GM19023 (cell line): Measurements from ENCODE around the gene C2CD4B.

Source experiments
- ATAC-seq: cut with Tn5 transposase; IDR thresholded peaks from one replicate; pipeline ENCODE4 v1.9.1; 2021; ENCODE audit warnings: mild to moderate bottlenecking, moderate library complexity; ENCODE audit not compliant: unreplicated experiment

The C2CD4B gene

DNA sequence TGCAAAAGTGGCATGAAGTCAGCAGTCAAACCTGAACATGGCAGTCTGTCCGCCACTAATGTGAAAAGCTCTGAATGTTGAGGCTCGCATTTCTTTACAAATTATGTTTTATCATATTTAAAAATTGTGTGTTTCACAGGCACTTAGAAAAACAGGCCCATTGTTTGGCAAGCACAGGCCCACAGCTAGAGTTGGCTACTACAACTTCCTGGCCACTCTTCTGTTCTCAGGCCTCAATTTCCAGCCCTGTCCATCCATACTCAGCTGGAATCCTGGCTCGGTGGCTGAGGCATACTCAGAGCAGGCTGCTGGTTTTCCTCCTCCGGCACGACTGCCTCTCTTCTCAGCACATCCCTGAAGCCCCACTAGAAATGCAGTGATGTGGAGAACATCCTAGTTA is 44.3 kb downstream of the C2CD4B start:
- no peak for ATAC-seq

DNA sequence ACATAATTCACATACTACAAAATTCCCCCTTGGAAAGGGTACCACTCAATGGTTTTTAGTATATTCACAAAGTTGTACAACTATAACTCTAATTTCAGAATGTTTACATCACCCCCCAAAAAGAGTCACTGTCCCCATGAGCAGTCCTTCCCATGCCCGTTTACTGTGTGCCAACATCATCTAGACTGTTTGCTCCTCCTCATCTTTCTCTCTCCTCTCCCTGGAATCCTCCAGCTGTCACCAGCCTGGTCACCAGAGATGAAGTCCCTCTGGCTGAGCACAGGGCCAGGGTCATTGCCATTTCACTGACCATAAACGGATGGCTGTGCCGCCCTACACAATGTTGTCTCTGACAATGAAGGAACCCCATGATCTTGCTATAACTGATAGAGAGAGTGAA is 45.2 kb downstream of the C2CD4B start:
- ATAC-seq = no peak

DNA sequence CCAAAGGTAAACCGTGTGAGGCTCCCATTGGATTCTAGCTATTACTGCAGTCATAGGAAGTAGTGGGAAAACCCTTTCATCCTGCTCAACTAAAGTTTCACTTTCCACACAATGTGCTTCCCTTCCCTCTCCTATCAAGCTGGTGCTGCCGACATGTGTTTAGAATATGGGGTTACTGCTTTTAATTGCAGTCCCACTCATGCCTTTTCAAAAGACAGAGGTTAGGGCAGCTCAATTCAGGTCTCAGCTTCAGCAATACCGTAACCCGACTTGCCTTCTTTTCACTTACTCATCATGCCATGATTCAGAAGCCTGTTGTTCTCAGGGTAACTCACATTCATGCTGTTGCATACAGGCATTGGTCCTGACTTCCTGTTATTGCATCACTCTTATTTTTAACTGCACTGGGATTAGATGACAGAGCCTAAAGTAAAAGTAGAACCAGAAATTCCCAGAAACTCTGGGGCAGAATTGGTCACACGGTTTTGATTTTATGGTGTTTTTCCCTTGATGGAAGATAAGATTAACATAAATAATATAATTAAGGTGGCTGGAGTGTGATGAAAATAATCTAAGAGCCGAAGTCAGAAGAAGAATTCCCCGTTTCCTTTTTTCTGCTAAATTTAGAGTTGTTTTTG is 45.7 kb downstream of the C2CD4B start:
- ATAC-seq = no peak

DNA sequence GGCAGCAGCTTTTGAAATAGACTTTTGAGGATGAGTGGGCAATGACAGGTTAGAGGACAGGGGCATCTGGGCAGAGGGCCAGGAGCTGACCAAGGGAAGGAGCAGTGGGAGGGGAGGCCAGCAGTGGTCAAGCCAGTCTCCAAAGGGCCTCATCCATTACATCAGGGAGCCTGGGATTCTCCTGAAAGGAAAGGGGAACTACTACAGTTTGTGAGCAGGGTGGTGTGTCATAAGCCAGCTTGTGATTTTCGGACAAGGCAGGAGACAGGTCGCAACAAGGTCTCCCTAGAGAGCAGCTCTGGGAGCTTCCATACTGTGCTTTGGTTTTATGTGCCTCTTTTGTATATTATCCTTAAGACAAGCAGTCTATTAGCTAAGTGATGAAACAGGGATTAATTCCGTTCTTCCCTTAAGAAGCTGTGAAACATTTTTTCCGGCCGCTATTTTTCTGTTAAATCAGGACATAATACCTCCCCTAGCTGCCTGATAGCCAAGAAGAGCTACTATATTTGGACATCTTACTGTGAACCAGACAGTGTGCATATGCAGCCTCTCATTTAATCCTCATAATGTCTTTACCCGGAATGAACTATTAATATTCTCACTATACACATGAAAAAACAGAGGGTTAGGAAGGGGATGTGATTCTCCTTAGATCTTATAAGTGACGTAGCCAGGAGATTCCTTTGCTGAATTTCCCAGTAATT is 46.4 kb downstream of the C2CD4B start:
- ATAC-seq = no peak

DNA sequence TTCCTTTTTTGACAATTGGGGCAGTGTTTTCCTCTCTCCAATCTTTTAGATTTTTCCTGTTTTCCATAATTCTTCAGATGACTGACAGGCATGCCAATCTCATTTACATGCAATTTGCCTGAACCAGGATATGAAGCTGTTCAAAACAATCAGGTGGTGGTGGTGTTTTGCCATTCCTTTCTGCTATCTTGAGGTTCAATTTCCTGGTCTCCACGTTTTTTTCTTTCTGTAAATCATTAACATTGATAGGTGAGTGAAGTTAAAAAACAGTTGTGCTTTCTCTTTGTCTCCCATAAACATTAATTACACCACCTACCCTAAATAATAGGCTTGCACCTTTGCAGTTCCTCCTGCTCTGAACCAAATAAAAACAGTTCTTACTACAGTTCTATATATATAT is 49.2 kb downstream of the C2CD4B start:
- no peak for ATAC-seq
